HG03457 (cell line): ENCODE data around the gene RAB6A.
"Not testable (repeated sequence)": the region's sequence is repeated elsewhere in the genome, so short reads cannot be mapped to it uniquely, and the experiment has no call there.

Experiments used
- ATAC-seq: cut with Tn5 transposase; IDR thresholded peaks from one replicate; pipeline ENCODE4 v1.9.1; 2021; ENCODE audit warnings: moderate number of reproducible peaks; ENCODE audit not compliant: unreplicated experiment

RAB6A gene

GRCh38 chr11:73766763-73767162 lies 5.9 kb upstream of the RAB6A start:
- no peak for ATAC-seq

GRCh38 chr11:73762732-73763131 lies 1.9 kb upstream of the RAB6A start:
- no peak for ATAC-seq

GRCh38 chr11:73761403-73761945 lies 600 bp upstream of the RAB6A start:
- ATAC-seq = no peak

GRCh38 chr11:73760135-73760678 lies 667 bp downstream of the RAB6A start:
- peak; percentile 7 for ATAC-seq

- no peak for ATAC-seq
Measured at GRCh38 chr11:73759610-73760134, 1.2 kb downstream of the RAB6A start.

- no peak for ATAC-seq
Measured at GRCh38 chr11:73758451-73758850, 2.4 kb downstream of the RAB6A start.

- no peak for ATAC-seq
Measured at GRCh38 chr11:73757598-73757997, 3.3 kb downstream of the RAB6A start.

- ATAC-seq = no peak
Measured at GRCh38 chr11:73755670-73756069, 5.2 kb downstream of the RAB6A start.

GRCh38 chr11:73753938-73754337 lies 6.9 kb downstream of the RAB6A start:
- ATAC-seq = no peak

- ATAC-seq = no peak
Measured at GRCh38 chr11:73752903-73753302, 8.0 kb downstream of the RAB6A start.

- ATAC-seq = no peak
Measured at GRCh38 chr11:73752216-73752867, 8.5 kb downstream of the RAB6A start.

GRCh38 chr11:73750862-73751261 lies 10.0 kb downstream of the RAB6A start:
- ATAC-seq = not testable (repeated sequence)

GRCh38 chr11:73750228-73750627 lies 10.6 kb downstream of the RAB6A start:
- ATAC-seq = no peak

- no peak for ATAC-seq
Measured at GRCh38 chr11:73749118-73749517, 11.8 kb downstream of the RAB6A start.

GRCh38 chr11:73748300-73748699 lies 12.6 kb downstream of the RAB6A start:
- ATAC-seq = no peak

GRCh38 chr11:73747762-73748161 lies 13.1 kb downstream of the RAB6A start:
- no peak for ATAC-seq

GRCh38 chr11:73746701-73747100 lies 14.2 kb downstream of the RAB6A start:
- ATAC-seq = no peak

- no peak for ATAC-seq
Measured at GRCh38 chr11:73743045-73743444, 17.8 kb downstream of the RAB6A start.

GRCh38 chr11:73735959-73736358 lies 24.9 kb downstream of the RAB6A start:
- not testable (repeated sequence) for ATAC-seq

- no peak for ATAC-seq
Measured at GRCh38 chr11:73734993-73735392, 25.9 kb downstream of the RAB6A start.

GRCh38 chr11:73734011-73734410 lies 26.9 kb downstream of the RAB6A start:
- not testable (repeated sequence) for ATAC-seq

- not testable (repeated sequence) for ATAC-seq
Measured at GRCh38 chr11:73732936-73733335, 27.9 kb downstream of the RAB6A start.
